ENCODE results near the gene METTL26. TPM values are rescaled to one million over a fixed set of nuclear protein-coding genes. Genes with fewer than 3 reads are reported as not detected.

Gene METTL26
- polyA plus RNA-seq, 2 of the 4 experiments (the other 2 are of a cell fraction): 47.2 to 78.3 TPM

DNA sequence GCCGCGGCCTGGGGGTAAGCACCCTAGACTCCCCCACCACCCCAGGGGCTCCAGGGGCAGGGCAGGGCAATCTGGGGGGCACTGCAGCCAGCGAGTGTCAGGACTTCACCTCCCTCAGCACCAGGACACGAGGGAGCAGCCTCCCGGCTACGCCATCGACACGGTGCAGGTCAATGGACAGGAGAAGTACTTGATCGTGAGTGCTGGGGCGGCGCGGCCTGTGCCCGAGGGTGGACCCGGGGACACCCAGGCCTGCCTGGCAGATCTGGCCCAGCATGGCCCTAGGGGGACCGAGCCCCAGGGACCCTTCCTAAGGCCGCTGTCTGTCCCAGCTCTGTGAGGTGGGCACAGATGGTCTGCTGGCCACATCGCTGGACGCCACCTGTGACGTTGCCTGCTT, 36.3 kb upstream of the METTL26 start:
- POLR2A ChIA-PET: no interaction called here
- Histone ChIP-seq H3K4me1 (peaks cover 27% of the 10 kb centered on the region), H3K27ac (no peak overlapping the region), H3K9me3 (no peaks in the 10 kb centered on the region), H3K4me3 (no peak overlapping the region), H3K4me2 (no peak overlapping the region)
- TF ChIP-seq FOXS1 (CRISPR knock-in tag; IDR thresholded peaks at IDR 0.05) (no peak), HOXB5 (CRISPR knock-in tag; IDR thresholded peaks at IDR 0.05) (no peak), MAFK (IDR thresholded peaks at IDR 0.05; ENCODE audit: partially characterized antibody) (no peak), ZNF302 (CRISPR knock-in tag; IDR thresholded peaks at IDR 0.05) (no peak), HDAC2 (IDR thresholded peaks at IDR 0.05) (no peak), ZSCAN20 (CRISPR knock-in tag; IDR thresholded peaks at IDR 0.05) (no peak)
- TF ChIP-seq, protein P1, sequence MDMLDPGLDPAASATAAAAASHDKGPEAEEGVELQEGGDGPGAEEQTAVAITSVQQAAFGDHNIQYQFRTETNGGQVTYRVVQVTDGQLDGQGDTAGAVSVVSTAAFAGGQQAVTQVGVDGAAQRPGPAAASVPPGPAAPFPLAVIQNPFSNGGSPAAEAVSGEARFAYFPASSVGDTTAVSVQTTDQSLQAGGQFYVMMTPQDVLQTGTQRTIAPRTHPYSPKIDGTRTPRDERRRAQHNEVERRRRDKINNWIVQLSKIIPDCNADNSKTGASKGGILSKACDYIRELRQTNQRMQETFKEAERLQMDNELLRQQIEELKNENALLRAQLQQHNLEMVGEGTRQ (IDR thresholded peaks at IDR 0.05): no peak
- TF ChIP-seq, protein P2, sequence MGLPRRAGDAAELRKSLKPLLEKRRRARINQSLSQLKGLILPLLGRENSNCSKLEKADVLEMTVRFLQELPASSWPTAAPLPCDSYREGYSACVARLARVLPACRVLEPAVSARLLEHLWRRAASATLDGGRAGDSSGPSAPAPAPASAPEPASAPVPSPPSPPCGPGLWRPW (IDR thresholded peaks at IDR 0.05): no peak
- WGBS (ENCODE audit: missing lambda C conversion rate): 96% methylated on average over 16 of the region's 19 CpGs
- no peak for DNase-seq (ENCODE audit: low read depth in 1 of 2, low spot score in 1 of 2)
- no peak for FAIRE-seq
- no peak for ATAC-seq
- CTCF ChIA-PET: interaction anchor here (1.0 to 2.3 kb wide), 2 partner anchors 11 to 14 kb away, joined by 3 to 8 read pairs; no protein-coding TSS in a partner anchor

DNA sequence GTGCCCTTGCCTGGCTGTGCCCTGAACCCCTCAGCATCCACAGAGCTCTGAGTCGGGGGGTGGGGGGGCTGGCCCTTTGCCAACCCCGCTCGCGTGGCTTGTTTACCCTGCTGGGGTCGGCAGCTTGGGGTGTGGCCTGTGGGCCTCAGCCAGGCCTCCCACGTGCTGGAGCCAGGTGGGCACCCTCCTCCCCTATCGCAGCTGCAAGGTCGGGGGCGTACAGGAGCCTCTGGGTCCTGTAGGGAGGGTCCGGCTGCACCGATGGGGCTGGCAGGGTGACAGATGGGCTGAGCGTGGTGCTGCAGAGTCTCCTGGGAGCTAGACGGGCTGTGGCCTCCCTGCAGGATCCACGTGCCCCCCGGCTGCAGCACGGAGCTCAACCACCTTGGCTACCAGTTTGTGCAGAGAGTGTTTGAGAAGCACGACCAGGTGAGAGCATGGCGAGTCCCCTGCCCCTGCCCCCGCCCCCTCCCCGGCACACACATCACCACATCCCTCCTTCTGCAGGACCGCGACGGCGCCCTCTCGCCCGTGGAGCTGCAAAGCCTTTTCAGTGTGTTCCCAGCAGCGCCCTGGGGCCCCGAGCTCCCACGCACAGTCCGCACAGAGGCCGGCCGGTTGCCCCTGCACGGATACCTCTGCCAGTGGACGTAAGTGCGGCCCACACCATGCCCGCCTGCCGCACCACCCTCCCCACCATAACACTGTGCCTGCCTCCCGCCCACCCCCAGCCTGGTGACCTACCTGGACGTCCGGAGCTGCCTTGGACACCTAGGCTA, 35.4 kb upstream of the METTL26 start:
- FAIRE-seq (no peak), DNase-seq (ENCODE audit: low read depth in 1 of 2, low spot score in 1 of 2) (no peak), ATAC-seq (no peak)
- WGBS (ENCODE audit: missing lambda C conversion rate): 92% methylated on average over 25 of the region's 40 CpGs
- H3K4me3 ChIP-seq: no peak overlapping the region
- TF ChIP-seq NFE2L2 (conservative IDR thresholded peaks at IDR 0.05; ENCODE audit: low read length): no peak
- TF ChIP-seq POLR2AphosphoS2 (conservative IDR thresholded peaks at IDR 0.05; ENCODE audit: low read length): no peak
- no peak for TF ChIP-seq EHF (CRISPR knock-in tag; IDR thresholded peaks at IDR 0.05)
- no peak for TF ChIP-seq TFCP2L1 (CRISPR knock-in tag; IDR thresholded peaks at IDR 0.05)
- TF ChIP-seq, protein P3, sequence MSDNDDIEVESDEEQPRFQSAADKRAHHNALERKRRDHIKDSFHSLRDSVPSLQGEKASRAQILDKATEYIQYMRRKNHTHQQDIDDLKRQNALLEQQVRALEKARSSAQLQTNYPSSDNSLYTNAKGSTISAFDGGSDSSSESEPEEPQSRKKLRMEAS (IDR thresholded peaks at IDR 0.05): no peak
- no peak for TF ChIP-seq CHD4 (IDR thresholded peaks at IDR 0.05; ENCODE audit: borderline replicate concordance)
- TF ChIP-seq CHD2 (IDR thresholded peaks at IDR 0.05; ENCODE audit: low read length, partially characterized antibody): no peak
- TF ChIP-seq, protein P4, sequence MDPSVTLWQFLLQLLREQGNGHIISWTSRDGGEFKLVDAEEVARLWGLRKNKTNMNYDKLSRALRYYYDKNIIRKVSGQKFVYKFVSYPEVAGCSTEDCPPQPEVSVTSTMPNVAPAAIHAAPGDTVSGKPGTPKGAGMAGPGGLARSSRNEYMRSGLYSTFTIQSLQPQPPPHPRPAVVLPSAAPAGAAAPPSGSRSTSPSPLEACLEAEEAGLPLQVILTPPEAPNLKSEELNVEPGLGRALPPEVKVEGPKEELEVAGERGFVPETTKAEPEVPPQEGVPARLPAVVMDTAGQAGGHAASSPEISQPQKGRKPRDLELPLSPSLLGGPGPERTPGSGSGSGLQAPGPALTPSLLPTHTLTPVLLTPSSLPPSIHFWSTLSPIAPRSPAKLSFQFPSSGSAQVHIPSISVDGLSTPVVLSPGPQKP (IDR thresholded peaks at IDR 0.05; ENCODE audit: low read depth, low read length): no peak
- H3K27ac ChIP-seq: no peak overlapping the region
- CTCF ChIA-PET: interaction anchor here (0.6 to 2.3 kb wide), 7 partner anchors 11 to 1469 kb away, joined by 3 to 8 read pairs (median 3); partner anchors contain the start of gene PIGQ
- H3K9me3 ChIP-seq: no peaks in the 10 kb centered on the region
- H3K4me2 ChIP-seq: no peak overlapping the region
- peaks cover 28% of the 10 kb centered on the region for H3K4me1 ChIP-seq
- POLR2A ChIA-PET: no interaction called here

DNA sequence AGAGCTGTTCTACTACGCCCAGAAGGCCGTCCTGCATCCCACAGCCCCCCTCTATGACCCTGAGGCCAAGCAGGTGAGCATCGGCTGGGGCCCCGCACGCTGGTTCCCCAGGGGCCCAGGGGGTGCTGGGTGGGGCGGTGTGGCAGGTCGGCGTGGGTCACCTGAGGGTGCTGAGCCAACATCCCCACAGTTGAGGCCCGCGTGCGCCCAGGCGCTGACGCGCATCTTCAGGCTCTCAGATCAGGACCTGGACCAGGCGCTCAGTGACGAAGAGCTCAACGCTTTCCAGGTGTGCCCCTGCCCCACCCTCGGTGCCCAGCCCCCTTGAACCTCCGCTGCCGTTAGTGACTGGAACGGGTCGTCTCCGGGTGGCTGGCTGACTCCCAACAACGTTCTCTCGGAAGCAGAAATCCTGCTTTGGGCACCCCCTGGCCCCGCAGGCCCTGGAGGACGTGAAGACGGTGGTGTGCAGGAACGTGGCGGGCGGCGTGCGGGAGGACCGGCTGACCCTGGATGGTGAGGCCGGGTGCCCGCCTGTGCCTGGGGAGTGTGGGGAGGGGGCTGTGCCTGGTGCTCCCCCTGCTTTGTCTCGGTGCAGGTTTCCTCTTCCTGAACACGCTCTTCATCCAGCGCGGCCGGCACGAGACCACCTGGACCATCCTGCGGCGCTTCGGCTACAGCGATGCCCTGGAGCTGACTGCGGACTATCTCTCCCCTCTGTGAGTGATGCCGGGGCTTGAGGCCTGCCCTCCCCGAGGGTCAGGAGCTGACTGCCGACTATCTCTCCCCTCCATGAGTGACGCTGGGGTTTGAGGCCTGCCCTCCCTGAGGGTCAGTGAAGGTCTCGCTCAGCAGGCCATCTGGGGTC, 34.6 kb upstream of the METTL26 start:
- POLR2A ChIA-PET: interaction anchor here (0.6 kb wide), 1 partner anchor 13 kb away, joined by 3 read pairs; the partner anchor contains the start of gene JMJD8
- no peak overlapping the region for H3K4me3 ChIP-seq
- CTCF ChIA-PET: interaction anchor here (0.6 to 2.3 kb wide), 8 partner anchors 8 to 1470 kb away, joined by 3 to 8 read pairs (median 3); partner anchors contain the start of gene PIGQ
- no peaks in the 10 kb centered on the region for H3K9me3 ChIP-seq
- no peak for DNase-seq (ENCODE audit: low read depth in 1 of 2, low spot score in 1 of 2)
- no peak overlapping the region for H3K27ac ChIP-seq
- no peak overlapping the region for H3K4me2 ChIP-seq
- WGBS (ENCODE audit: missing lambda C conversion rate): 91% methylated on average over 46 of the region's 52 CpGs
- TF ChIP-seq HOXA7 (CRISPR knock-in tag; IDR thresholded peaks at IDR 0.05): no peak
- TF ChIP-seq HOXB13 (CRISPR knock-in tag; IDR thresholded peaks at IDR 0.05; ENCODE audit: low read depth): no peak
- TF ChIP-seq RARB (CRISPR knock-in tag; IDR thresholded peaks at IDR 0.05): no peak
- TF ChIP-seq KDM1A (IDR thresholded peaks at IDR 0.05; ENCODE audit: low read depth): no peak
- TF ChIP-seq ZC3H11A (IDR thresholded peaks at IDR 0.05): no peak
- TF ChIP-seq, protein P3 (IDR thresholded peaks at IDR 0.05): no peak
- TF ChIP-seq, protein P5, sequence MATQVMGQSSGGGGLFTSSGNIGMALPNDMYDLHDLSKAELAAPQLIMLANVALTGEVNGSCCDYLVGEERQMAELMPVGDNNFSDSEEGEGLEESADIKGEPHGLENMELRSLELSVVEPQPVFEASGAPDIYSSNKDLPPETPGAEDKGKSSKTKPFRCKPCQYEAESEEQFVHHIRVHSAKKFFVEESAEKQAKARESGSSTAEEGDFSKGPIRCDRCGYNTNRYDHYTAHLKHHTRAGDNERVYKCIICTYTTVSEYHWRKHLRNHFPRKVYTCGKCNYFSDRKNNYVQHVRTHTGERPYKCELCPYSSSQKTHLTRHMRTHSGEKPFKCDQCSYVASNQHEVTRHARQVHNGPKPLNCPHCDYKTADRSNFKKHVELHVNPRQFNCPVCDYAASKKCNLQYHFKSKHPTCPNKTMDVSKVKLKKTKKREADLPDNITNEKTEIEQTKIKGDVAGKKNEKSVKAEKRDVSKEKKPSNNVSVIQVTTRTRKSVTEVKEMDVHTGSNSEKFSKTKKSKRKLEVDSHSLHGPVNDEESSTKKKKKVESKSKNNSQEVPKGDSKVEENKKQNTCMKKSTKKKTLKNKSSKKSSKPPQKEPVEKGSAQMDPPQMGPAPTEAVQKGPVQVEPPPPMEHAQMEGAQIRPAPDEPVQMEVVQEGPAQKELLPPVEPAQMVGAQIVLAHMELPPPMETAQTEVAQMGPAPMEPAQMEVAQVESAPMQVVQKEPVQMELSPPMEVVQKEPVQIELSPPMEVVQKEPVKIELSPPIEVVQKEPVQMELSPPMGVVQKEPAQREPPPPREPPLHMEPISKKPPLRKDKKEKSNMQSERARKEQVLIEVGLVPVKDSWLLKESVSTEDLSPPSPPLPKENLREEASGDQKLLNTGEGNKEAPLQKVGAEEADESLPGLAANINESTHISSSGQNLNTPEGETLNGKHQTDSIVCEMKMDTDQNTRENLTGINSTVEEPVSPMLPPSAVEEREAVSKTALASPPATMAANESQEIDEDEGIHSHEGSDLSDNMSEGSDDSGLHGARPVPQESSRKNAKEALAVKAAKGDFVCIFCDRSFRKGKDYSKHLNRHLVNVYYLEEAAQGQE (IDR thresholded peaks at IDR 0.05): no peak
- no peak for TF ChIP-seq CBX8 (IDR thresholded peaks at IDR 0.05)
- no peak for TF ChIP-seq ESRRA (IDR thresholded peaks at IDR 0.05; ENCODE audit: borderline replicate concordance, low read length)
- no peak for TF ChIP-seq GATA3 (IDR thresholded peaks at IDR 0.05; ENCODE audit: borderline replicate concordance)
- peaks cover 25% of the 10 kb centered on the region for H3K4me1 ChIP-seq
- no peak for FAIRE-seq
- no peak for ATAC-seq

All from A549 (cell line).